Spleen (tissue), 11 donors: ENCODE results near the gene PDIA3. TPM values are rescaled to one million over a fixed set of nuclear protein-coding genes. Genes with fewer than 3 reads are reported as not detected.

Source experiments
- DNase-seq: peaks from one replicate; pipeline ENCODE4 v3.0.0-alpha.2; 2020
- H3K27ac ChIP-seq, 8 donors: fragments of 200-600 bp; sonication (generic) in 7 of 8; 1 replicate in 4 of 8; 2 replicates in 4 of 8; pipeline versions ENCODE4 v1.5.0 to v1.8.0; 2016 to 2021; ENCODE audit warnings: inconsistent platforms in 4 of 8, mild to moderate bottlenecking in 4 of 8, moderate library complexity in 1 of 8
- H3K27me3 ChIP-seq, 7 donors: fragments of 200-600 bp; sonication (generic) in 6 of 7; replicated peaks in 1 of 7; 1 replicate in 4 of 7; 2 replicates in 3 of 7; pipeline versions ENCODE4 v1.5.0 to v1.8.0; 2016 to 2021; ENCODE audit warnings: inconsistent platforms in 3 of 7, mild to moderate bottlenecking in 1 of 7
- H3K36me3 ChIP-seq, 6 donors: fragments of 200-600 bp; sonication (generic) in 5 of 6; 1 replicate in 4 of 6; 2 replicates in 2 of 6; pipeline versions ENCODE4 v1.5.0 to v1.8.0; 2016 to 2021; ENCODE audit warnings: inconsistent platforms in 2 of 6
- H3K4me1 ChIP-seq, 6 donors: fragments of 200-600 bp; sonication (generic) in 5 of 6; 1 replicate in 3 of 6; 2 replicates in 3 of 6; pipeline versions ENCODE4 v1.5.0 to v1.8.0; 2016 to 2021; ENCODE audit warnings: inconsistent platforms in 3 of 6
- H3K4me3 ChIP-seq, 8 donors: fragments of 200-600 bp; sonication (generic) in 7 of 8; 1 replicate in 4 of 8; 2 replicates in 4 of 8; pipeline versions ENCODE4 v1.5.0 to v1.8.0; 2016 to 2021; ENCODE audit warnings: inconsistent platforms in 4 of 8, mild to moderate bottlenecking in 4 of 8, moderate library complexity in 2 of 8
- H3K9me3 ChIP-seq, 8 donors: fragments of 200-600 bp; sonication (generic) in 7 of 8; 1 replicate in 4 of 8; 2 replicates in 4 of 8; pipeline versions ENCODE4 v1.5.0 to v1.8.0; 2016 to 2021; ENCODE audit warnings: inconsistent platforms in 4 of 8
- CTCF ChIP-seq, 11 experiments: fragments of 200-600 bp in 7 of 11; fragments of 450-650 bp in 4 of 11; sonication (generic) in 4 of 11; IDR thresholded peaks in 8 of 11; conservative IDR thresholded peaks in 3 of 11; 1 replicate in 7 of 11; 2 replicates in 4 of 11; pipeline versions ENCODE4 v1.4.0 to v1.8.0; 2016 to 2021; ENCODE audit warnings: antibody characterized with exemption in 11 of 11, inconsistent platforms in 4 of 11, mild to moderate bottlenecking in 1 of 11
- POLR2A ChIP-seq, 3 donors: fragments of 450-650 bp; IDR thresholded peaks; one replicate each; pipeline ENCODE4 v1.5.1; 2017; ENCODE audit warnings: antibody characterized with exemption in 3 of 3, mild to moderate bottlenecking in 1 of 3
- POLR2AphosphoS5 ChIP-seq, 3 donors: sonication (generic); formaldehyde crosslinking; IDR thresholded peaks; one replicate each; pipeline ENCODE4 v1.5.1; 2017; ENCODE audit warnings: antibody characterized with exemption in 3 of 3
- WGBS, 5 donors: extraction: QIAGEN DNeasy Blood & Tissue Kit in 3 of 5; methylation state at CpG; one replicate each; pipeline versions ENCODE4 v1.1.5 to v1.1.7; 2013 to 2018; 5-methylcytosine and 5-hydroxymethylcytosine counted together
- intact Hi-C: fragments of 100-400 bp; cut with DNase I; formaldehyde crosslinking; loops from one replicate; pipeline ENCODE4 v1.15.0; 2023; ENCODE audit warnings: low total_unique reads
- polyA plus RNA-seq, 3 donors: library from polyadenylated mRNA; stranded (reverse); fragments of 200-250 nt; gene quantifications; one replicate each; pipeline ENCODE4 v1.2.1, GENCODE V29; 2013
- total RNA-seq, 7 donors: library from RNA; depleted of rRNA in 3 of 7; stranded (reverse); fragments of >200 nt in 3 of 7; fragmentation: NEBNext Ultra II Directional in 4 of 7; extraction: Animal tissue kit (Norgen Biotek cat#: 25700) in 4 of 7; gene quantifications; one replicate each; pipeline versions ENCODE4 v1.1.0 to v1.2.1, GENCODE V29; 2016 to 2021
- donor health status: healthy with polysubstance abuse.
- donor health status: DM: no; HTN: no; CAD: no; lungs with moderate emphysema.
- donor health status: DM: no; HTN: no; CAD: no.
- donor health status: Bipolar disorder and iron deficiency.
- donor health status: healthy.
- donor health status: DM: no; HTN: no; CAD: no.
- donor health status: DM: yes; HTN: yes; CAD: no.

PDIA3 gene
- total and polyA plus RNA-seq, 10 donors = 104 to 311 (median 159) TPM

GRCh38 chr15:43749690-43750345 is 3.6 kb downstream of the PDIA3 start:
- H3K27me3 ChIP-seq = no peaks in the 10 kb centered on the region
- 22 to 39% (median 28%) methylated on average over 12 of the region's 12 CpGs for WGBS, 5 donors
- peaks cover 51 to 92% (median 77%) of the 10 kb centered on the region in 6 donors for H3K4me1 ChIP-seq
- peak overlapping the region in 7 of 8 donors; percentile 13 to 86 (median 26) for H3K4me3 ChIP-seq
- H3K36me3 ChIP-seq = peaks cover 0 to 45% (median 12%) of the 10 kb centered on the region in 6 donors
- intact Hi-C loops = no loop called here
- H3K27ac ChIP-seq = peak overlapping the region; percentile 58 to 99 (median 96)
- no peak for TF ChIP-seq CTCF (IDR thresholded peaks at IDR 0.05 in 8 of 11, conservative IDR thresholded peaks at IDR 0.05 in 3 of 11)
- TF ChIP-seq POLR2AphosphoS5 (IDR thresholded peaks at IDR 0.05) = no peak
- peak; percentile 82 for DNase-seq
- H3K9me3 ChIP-seq = no peaks in the 10 kb centered on the region

DNA sequence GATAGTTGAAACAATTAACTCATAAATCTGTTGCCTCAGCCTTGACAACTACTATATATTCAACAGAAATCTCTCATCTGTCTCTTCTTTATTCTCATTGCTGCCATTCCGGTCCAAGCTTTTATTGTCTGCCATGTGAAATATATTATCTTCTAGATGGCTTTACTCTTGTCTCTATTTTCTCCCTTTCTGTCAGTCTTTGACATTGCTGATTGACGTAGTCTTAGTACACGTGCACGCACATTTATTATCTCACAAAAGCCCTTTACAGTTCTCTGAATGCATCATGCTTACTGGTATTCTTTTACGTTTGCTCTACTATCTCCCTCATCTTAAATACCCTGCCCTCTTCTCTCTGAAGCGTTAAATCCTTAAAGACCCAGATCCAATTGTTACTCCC is 5.6 kb downstream of the PDIA3 start:
- DNase-seq = no peak
- WGBS, 5 donors = 77 to 87% (median 85%) methylated on average over 6 of the region's 6 CpGs
- Histone ChIP-seq H3K9me3 (no peaks in the 10 kb centered on the region), H3K27me3 (no peaks in the 10 kb centered on the region), H3K4me1 (peaks cover 47 to 86% (median 71%) of the 10 kb centered on the region in 6 donors), H3K4me3 (no peak overlapping the region), H3K36me3 (peaks cover 0 to 66% (median 31%) of the 10 kb centered on the region in 6 donors), H3K27ac (no peak overlapping the region)
- TF ChIP-seq POLR2AphosphoS5 (IDR thresholded peaks at IDR 0.05) (no peak), CTCF (IDR thresholded peaks at IDR 0.05 in 8 of 11, conservative IDR thresholded peaks at IDR 0.05 in 3 of 11) (no peak), POLR2A (IDR thresholded peaks at IDR 0.05) (no peak)
- intact Hi-C loops = no loop called here

GRCh38 chr15:43762824-43763223 is 16.6 kb downstream of the PDIA3 start:
- Histone ChIP-seq H3K27me3 (no peaks in the 10 kb centered on the region), H3K4me1 (peaks cover 0 to 15% (median 1%) of the 10 kb centered on the region in 6 donors), H3K36me3 (peaks cover 7 to 100% (median 96%) of the 10 kb centered on the region in 6 donors), H3K27ac (peak overlapping the region in 1 of 8 donors; percentile 47), H3K4me3 (no peak overlapping the region), H3K9me3 (no peaks in the 10 kb centered on the region)
- no peak for DNase-seq
- no peak for TF ChIP-seq POLR2A (IDR thresholded peaks at IDR 0.05)
- TF ChIP-seq POLR2AphosphoS5 (IDR thresholded peaks at IDR 0.05) = no peak
- TF ChIP-seq CTCF (IDR thresholded peaks at IDR 0.05 in 8 of 11, conservative IDR thresholded peaks at IDR 0.05 in 3 of 11) = no peak
- 85 to 93% (median 90%) methylated on average over 6 of the region's 6 CpGs for WGBS, 5 donors
- intact Hi-C loops = no loop called here

- peak overlapping the region in 5 of 8 donors; percentile 19 to 47 (median 43) for H3K27ac ChIP-seq
- peaks cover 4 to 100% (median 96%) of the 10 kb centered on the region in 6 donors for H3K36me3 ChIP-seq
- no peak for DNase-seq
- H3K4me3 ChIP-seq = no peak overlapping the region
- H3K9me3 ChIP-seq = no peaks in the 10 kb centered on the region
- WGBS, 5 donors = 53 to 73% (median 65%) methylated on average over 2 of the region's 2 CpGs
- no peaks in the 10 kb centered on the region for H3K27me3 ChIP-seq
- intact Hi-C loops = no loop called here
- H3K4me1 ChIP-seq = peaks cover 0 to 15% (median 1%) of the 10 kb centered on the region in 6 donors
- no peak for TF ChIP-seq POLR2AphosphoS5 (IDR thresholded peaks at IDR 0.05)
Measured at GRCh38 chr15:43763819-43764446, 17.7 kb downstream of the PDIA3 start.
